Measurements from ENCODE around the gene SHC1.
A peak's percentile ranks its signal among the peaks of the same experiment; 100 is the strongest.

DNA sequence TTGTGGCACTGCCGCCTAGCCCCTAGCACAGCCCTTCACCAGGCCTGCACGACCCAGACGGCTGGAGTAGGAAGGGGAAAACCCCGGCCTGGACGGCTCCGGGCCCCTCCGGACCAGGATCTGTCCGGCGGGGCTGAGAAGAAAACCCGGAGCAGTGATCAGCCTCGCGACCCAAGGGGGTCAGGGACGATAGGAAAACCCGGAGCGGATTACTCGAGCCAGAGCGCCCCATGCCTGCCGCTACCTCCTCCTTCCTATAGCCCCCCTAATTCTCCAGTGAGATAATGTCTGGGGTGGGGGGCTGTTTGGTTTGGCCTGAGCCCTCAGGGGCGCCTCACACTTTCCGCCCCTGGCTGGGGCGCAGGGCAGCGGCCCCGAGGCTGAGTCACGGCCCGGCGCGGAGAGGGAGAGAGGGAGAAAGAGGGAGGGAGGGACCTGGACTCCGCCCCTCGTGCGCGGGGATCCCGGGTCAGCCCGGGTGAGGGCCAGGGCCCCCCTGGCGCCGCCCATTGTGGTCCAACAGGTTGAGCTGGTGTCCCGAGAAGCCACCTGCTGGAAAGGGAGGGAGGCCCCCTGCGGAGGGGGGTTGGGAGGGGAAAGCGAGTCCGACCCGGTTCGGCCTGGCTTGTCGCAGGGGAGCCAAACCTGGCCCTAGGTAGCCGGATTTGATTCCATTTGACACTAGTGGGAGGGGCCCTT lies 30.3 kb upstream of the SHC1 start:
- TF ChIP-seq CTCF (IDR thresholded peaks at IDR 0.05) (peak in 1 of 6 experiments; percentile 23), POLR2A (IDR thresholded peaks at IDR 0.05) (peak; percentile 45 to 84)

Data from thyroid gland (tissue), 4 donors.